Mucosa of descending colon (tissue), 3 donors: Measurements from ENCODE around the gene MYRIP. TPM values are rescaled to one million over a fixed set of nuclear protein-coding genes. Genes with fewer than 3 reads are reported as not detected.

Experiments used
- ATAC-seq: fragments of 200-7000 bp; cut with Tn5 transposase; one replicate; pipeline ENCODE4 v1.9.1; 2020; ENCODE audit warnings: mild to moderate bottlenecking, moderate library complexity
- DNase-seq, 3 donors: peaks; one replicate each; pipeline ENCODE4 v3.0.0-alpha.2; 2020
- H3K36me3 ChIP-seq: fragments of 200-600 bp; one replicate; pipeline ENCODE4 v1.8.0; 2021; ENCODE audit warnings: low read depth, mild to moderate bottlenecking
- H3K4me1 ChIP-seq: fragments of 200-600 bp; one replicate; pipeline ENCODE4 v1.8.0; 2021; ENCODE audit warnings: low read depth, mild to moderate bottlenecking
- H3K4me3 ChIP-seq: fragments of 200-600 bp; one replicate; pipeline ENCODE4 v1.8.0; 2021; ENCODE audit warnings: mild to moderate bottlenecking
- H3K9me3 ChIP-seq: fragments of 200-600 bp; one replicate; pipeline ENCODE4 v1.8.0; 2021; ENCODE audit warnings: mild to moderate bottlenecking
- CTCF ChIP-seq: fragments of 200-600 bp; IDR thresholded peaks from one replicate; pipeline ENCODE4 v1.8.0; 2022; ENCODE audit warnings: antibody characterized with exemption, mild to moderate bottlenecking
- intact Hi-C, 2 donors: fragments of 100-400 bp; cut with DNase I in 1 of 2; cut with micrococcal nuclease in 1 of 2; formaldehyde crosslinking; loops; one replicate each; pipeline versions ENCODE4 v1.11.0 to v1.11.1; 2022; cut with DNase I, micrococcal nuclease
- total RNA-seq, 3 donors: library from RNA; stranded (reverse); fragmentation: NEBNext Ultra II Directional in 2 of 3; extraction: Animal tissue kit (Norgen Biotek cat#: 25700) in 2 of 3; gene quantifications; one replicate each; pipeline versions ENCODE4 v1.2.1 to v1.2.4, GENCODE V29; 2021 to 2023
- donor health status: DM: no; HTN: no; CAD: no; lungs with moderate emphysema.
- donor health status: DM: no; HTN: no; CAD: no.
- donor health status: DM: no; HTN: yes; CAD: no.

MYRIP gene
- total RNA-seq, 3 donors from 2014 or later = 7.2 to 11.2 (median 9.9) TPM

GRCh38 chr3:39783680-39784079, 25.7 kb upstream of the MYRIP start:
- H3K4me3 ChIP-seq = no peak overlapping the region
- TF ChIP-seq CTCF = no peak
- no peaks in the 10 kb centered on the region for H3K36me3 ChIP-seq
- ATAC-seq = no peak
- intact Hi-C loops = no loop called here
- H3K9me3 ChIP-seq = no peaks in the 10 kb centered on the region
- no peak for DNase-seq
- peaks cover 4% of the 10 kb centered on the region for H3K4me1 ChIP-seq

DNA sequence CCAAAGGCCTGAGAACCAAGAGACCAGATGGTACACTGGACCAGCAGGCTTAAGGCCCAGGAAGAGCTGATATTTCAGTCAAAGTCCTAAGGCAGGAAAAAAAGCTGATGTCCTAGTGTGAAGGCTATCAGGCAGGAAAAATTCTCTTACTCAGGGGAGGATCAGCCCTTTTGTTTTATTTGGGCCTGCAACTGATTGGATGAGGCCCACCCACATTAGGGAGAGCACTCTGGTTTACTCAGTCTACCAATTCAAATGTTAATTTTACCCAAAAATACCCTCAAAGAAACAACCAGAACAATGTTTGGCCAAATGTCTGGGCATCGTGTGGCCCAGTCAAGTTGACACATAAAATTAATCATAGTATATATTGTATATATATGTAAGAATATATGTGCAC, 24.5 kb upstream of the MYRIP start:
- intact Hi-C loops = no loop called here

DNA sequence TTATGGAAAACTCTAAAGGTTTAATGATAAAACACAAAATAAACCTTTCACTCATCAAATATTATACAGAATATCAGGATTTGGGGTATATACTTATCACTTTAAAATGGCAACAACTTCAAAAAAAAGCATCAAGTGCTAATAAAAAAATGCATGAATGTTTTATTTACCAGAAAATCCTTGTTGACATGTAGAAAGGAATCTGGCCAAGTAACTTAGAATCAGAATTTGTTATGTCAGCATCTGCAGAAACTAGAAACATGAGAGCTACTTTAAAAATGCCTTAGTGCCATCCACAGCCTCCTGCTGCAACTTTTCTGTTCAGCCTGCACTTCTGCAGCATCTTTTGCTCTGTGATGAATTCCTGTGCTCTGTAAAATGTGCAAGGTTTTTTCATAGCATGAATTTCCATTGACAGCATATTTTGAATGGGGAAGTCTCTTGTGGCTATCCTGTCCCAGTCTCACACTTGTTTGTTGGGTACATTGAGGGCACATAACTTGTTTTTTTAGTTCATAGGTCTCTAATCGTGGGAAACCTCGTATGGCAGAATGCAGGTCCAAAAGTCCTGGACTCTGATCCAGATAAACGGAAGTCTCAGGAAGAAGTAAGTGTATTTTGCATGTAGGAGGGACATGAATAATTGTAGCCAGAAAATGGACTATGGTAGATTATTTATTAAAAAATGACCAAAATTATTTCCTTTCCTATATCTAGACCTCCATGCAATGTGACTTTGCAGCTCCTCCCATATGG, 21.1 kb upstream of the MYRIP start:
- DNase-seq = no peak

More for the DNA sequence above, 24.5 kb upstream of the MYRIP start:
- no peaks in the 10 kb centered on the region for H3K9me3 ChIP-seq
- no peak overlapping the region for H3K4me3 ChIP-seq
- ATAC-seq (no peak), DNase-seq (no peak)
- H3K4me1 ChIP-seq = peaks cover 4% of the 10 kb centered on the region
- H3K36me3 ChIP-seq = no peaks in the 10 kb centered on the region
- no peak for TF ChIP-seq CTCF

DNA sequence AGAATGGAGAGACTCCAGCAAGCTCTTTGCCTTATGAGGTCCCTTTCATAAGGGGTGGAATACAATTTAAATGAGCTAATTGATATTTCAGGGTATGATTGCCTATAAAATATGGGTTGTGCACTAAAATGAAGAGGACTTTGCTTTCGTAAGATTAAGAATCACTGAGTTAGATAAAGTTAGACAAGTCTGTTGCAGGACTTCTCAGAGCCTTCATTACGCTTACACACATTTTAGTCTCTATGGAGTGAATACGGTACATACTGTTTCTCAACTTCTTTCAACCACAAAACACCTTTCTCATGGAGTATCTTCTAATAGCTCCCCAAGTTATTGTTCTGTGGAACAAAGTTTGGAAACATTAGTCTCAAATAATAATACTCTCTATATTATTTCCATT, 17.8 kb upstream of the MYRIP start:
- Histone ChIP-seq H3K36me3 (no peaks in the 10 kb centered on the region), H3K4me3 (no peak overlapping the region), H3K4me1 (no peaks in the 10 kb centered on the region), H3K9me3 (no peaks in the 10 kb centered on the region)
- intact Hi-C loops = no loop called here
- no peak for DNase-seq
- ATAC-seq = no peak
- TF ChIP-seq CTCF = no peak

More for the DNA sequence above, 21.1 kb upstream of the MYRIP start:
- no peaks in the 10 kb centered on the region for H3K4me1 ChIP-seq
- H3K36me3 ChIP-seq = no peaks in the 10 kb centered on the region
- intact Hi-C loops = no loop called here
- no peak overlapping the region for H3K4me3 ChIP-seq
- no peak for ATAC-seq
- TF ChIP-seq CTCF = no peak
- no peaks in the 10 kb centered on the region for H3K9me3 ChIP-seq

GRCh38 chr3:39794880-39795279, 14.5 kb upstream of the MYRIP start:
- TF ChIP-seq CTCF = no peak
- H3K36me3 ChIP-seq = no peaks in the 10 kb centered on the region
- no peaks in the 10 kb centered on the region for H3K4me1 ChIP-seq
- no peak for DNase-seq
- H3K4me3 ChIP-seq = no peak overlapping the region
- intact Hi-C loops = no loop called here
- H3K9me3 ChIP-seq = no peaks in the 10 kb centered on the region
- no peak for ATAC-seq
